B cell (primary cell): Measurements from ENCODE around the gene DHX57. TPM values are rescaled to one million over a fixed set of nuclear protein-coding genes. Genes with fewer than 3 reads are reported as not detected.
"Not testable (repeated sequence)": the region's sequence is repeated elsewhere in the genome, so short reads cannot be mapped to it uniquely, and the experiment has no call there.

Experiments
- ATAC-seq: fragments of 200-7000 bp; cut with Tn5 transposase; one replicate; pipeline ENCODE4 v1.10.0; 2021; ENCODE audit warnings: low read depth, mild to moderate bottlenecking, moderate number of reproducible peaks, moderate library complexity
- CTCF ChIA-PET: fragments of 350-600 bp; sonication (Branson Sonifier 250); formaldehyde crosslinking; loops from one replicate; lab custom pipeline; 2021; ENCODE audit warnings: antibody characterized with exemption, inconsistent platforms; lab: Charles Lee
- POLR2A ChIA-PET: fragments of 350-600 bp; sonication (Branson Sonifier 250); formaldehyde crosslinking; loops from one replicate; lab custom pipeline; 2021; ENCODE audit warnings: antibody characterized with exemption; lab: Charles Lee
- DNase-seq: peaks from one replicate; pipeline ENCODE4 v3.0.0; 2013
- H2AFZ ChIP-seq: 2 replicates; pipeline ENCODE4 v1.6.1; 2012; ENCODE audit warnings: mild to moderate bottlenecking, low read depth, low read length; ENCODE audit not compliant: insufficient read depth, poor library complexity, severe bottlenecking
- H3K27ac ChIP-seq, 2 donors: 1 replicate in 1 of 2; 2 replicates in 1 of 2; pipeline ENCODE4 v1.5.1; 2012 to 2013; ENCODE audit warnings: low read length in 2 of 2, mild to moderate bottlenecking in 2 of 2, moderate library complexity in 1 of 2
- H3K27me3 ChIP-seq, 4 experiments: fragments of 200-600 bp in 1 of 4; sonication (generic) in 1 of 4; replicated peaks in 1 of 4; 1 replicate in 2 of 4; 2 replicates in 2 of 4; pipeline versions ENCODE4 v1.6.1 to v1.7.0; 2013 to 2016; ENCODE audit warnings: low read length in 3 of 4, mild to moderate bottlenecking in 2 of 4, mixed read lengths in 1 of 4, moderate library complexity in 1 of 4; ENCODE audit not compliant: insufficient read depth in 4 of 4, control insufficient read depth in 3 of 4; ENCODE audit errors: control extremely low read depth in 1 of 4
- H3K36me3 ChIP-seq, 2 experiments: replicated peaks in 1 of 2; 1 replicate in 1 of 2; 2 replicates in 1 of 2; pipeline versions ENCODE4 v1.6.1 to v1.7.1; 2013; ENCODE audit warnings: low read length in 1 of 2; ENCODE audit not compliant: insufficient read depth in 2 of 2, control insufficient read depth in 1 of 2; ENCODE audit errors: control extremely low read depth in 1 of 2, extremely low read depth in 1 of 2
- H3K4me1 ChIP-seq, 2 donors: fragments of 200-600 bp in 1 of 2; sonication (generic) in 1 of 2; 1 replicate in 1 of 2; 2 replicates in 1 of 2; pipeline versions ENCODE4 v1.5.1 to v1.6.1; 2013 to 2017; ENCODE audit warnings: low read length in 2 of 2; ENCODE audit not compliant: control insufficient read depth in 2 of 2, insufficient read depth in 2 of 2
- H3K4me2 ChIP-seq: replicated peaks from 2 replicates; pipeline ENCODE3; 2012; ENCODE audit warnings: mild to moderate bottlenecking, low read depth, low read length; ENCODE audit not compliant: poor library complexity, severe bottlenecking
- H3K4me3 ChIP-seq, 5 experiments: fragments of 200-600 bp in 1 of 5; sonication (generic) in 1 of 5; 1 replicate in 3 of 5; 2 replicates in 2 of 5; pipeline versions ENCODE4 v1.5.1 to v1.7.0; 2011 to 2016; ENCODE audit warnings: low read length in 4 of 5, mild to moderate bottlenecking in 4 of 5, low read depth in 2 of 5, control low read depth in 1 of 5, moderate library complexity in 1 of 5; ENCODE audit not compliant: insufficient read depth in 1 of 5; ENCODE audit errors: control extremely low read depth in 1 of 5, extremely low read depth in 1 of 5
- H3K79me2 ChIP-seq: fragments of 200-600 bp; sonication (generic); one replicate; pipeline ENCODE4 v1.6.0; 2016; ENCODE audit warnings: low read length; ENCODE audit not compliant: control insufficient read depth, insufficient read depth
- H3K9ac ChIP-seq: fragments of 200-600 bp; sonication (generic); 2 replicates; pipeline ENCODE4 v1.6.1; 2017; ENCODE audit warnings: mild to moderate bottlenecking, low read length, moderate library complexity
- H3K9me3 ChIP-seq, 3 donors: one replicate each; pipeline versions ENCODE4 v1.6.1 to v1.7.1; 2013; ENCODE audit warnings: low read length in 2 of 3; ENCODE audit not compliant: control insufficient read depth in 2 of 3, insufficient read depth in 1 of 3; ENCODE audit errors: control extremely low read depth in 1 of 3
- H4K20me1 ChIP-seq: 2 replicates; pipeline ENCODE4 v1.6.0; 2012; ENCODE audit warnings: mild to moderate bottlenecking, low read length; ENCODE audit not compliant: insufficient read depth, control insufficient read depth, poor library complexity, severe bottlenecking
- H3K27ac Mint-ChIP-seq: one replicate; pipeline ENCODE4 v1.8.0; 2021; ENCODE audit warnings: mixed read lengths
- H3K27me3 Mint-ChIP-seq: one replicate; pipeline ENCODE4 v1.8.0; 2021; ENCODE audit warnings: mixed read lengths
- H3K4me1 Mint-ChIP-seq: one replicate; pipeline ENCODE4 v1.8.0; 2021; ENCODE audit warnings: mixed read lengths
- H3K4me3 Mint-ChIP-seq: one replicate; pipeline ENCODE4 v1.8.0; 2021; ENCODE audit warnings: mixed read lengths
- H3K9me3 Mint-ChIP-seq: one replicate; pipeline ENCODE4 v1.8.0; 2022; ENCODE audit warnings: mixed read lengths; ENCODE audit not compliant: insufficient read depth
- CTCF ChIP-seq: fragments of 200-600 bp; IDR thresholded peaks from one replicate; pipeline ENCODE4 v1.8.0; 2022; ENCODE audit warnings: antibody characterized with exemption, mild to moderate bottlenecking
- EZH2 ChIP-seq: IDR thresholded peaks from 2 replicates; pipeline ENCODE4 v1.6.1; 2012; ENCODE audit warnings: borderline replicate concordance, low read depth, mild to moderate bottlenecking, moderate library complexity, low read length; ENCODE audit not compliant: insufficient read depth, poor library complexity, severe bottlenecking
- WGBS: methylation state at CpG from one replicate; pipeline ENCODE4 v1.1.5; 2013; ENCODE audit warnings: missing lambda C conversion rate; ENCODE audit not compliant: insufficient coverage; 5-methylcytosine and 5-hydroxymethylcytosine counted together
- intact Hi-C: fragments of 100-400 bp; cut with micrococcal nuclease; formaldehyde crosslinking; loops from one replicate; pipeline ENCODE4 v1.10.0; 2022
- polyA plus RNA-seq: library from polyadenylated mRNA; depleted of rRNA; stranded (reverse); fragments of >200 nt; gene quantifications from 2 replicates; pipeline ENCODE4 v1.2.3, GENCODE V29; 2012
- total RNA-seq, 2 donors: library from RNA; stranded (reverse); fragments of 120-200 nt in 1 of 2; gene quantifications; 1 replicate in 1 of 2; 2 replicates in 1 of 2; pipeline versions ENCODE4 v1.2.3 to v1.2.4, GENCODE V29; 2013 to 2022

DHX57 gene
- total and polyA plus RNA-seq, 2 donors (not counting 1 experiment from before 2014, with no cell fraction given): 7.7 to 25.0 TPM

GRCh38 chr2:38763228-38763627 lies 112.5 kb downstream of the DHX57 start:
- intact Hi-C loops: no loop called here
- H3K27me3 Mint-ChIP-seq: no peaks in the 10 kb centered on the region
- Histone ChIP-seq H3K9ac (no peak overlapping the region), H3K9me3 (no peaks in the 10 kb centered on the region), H4K20me1 (no peaks in the 10 kb centered on the region), H3K27me3 (no peaks in the 10 kb centered on the region), H3K4me2 (no peak overlapping the region), H3K4me3 (no peak overlapping the region), H2AFZ (no peak overlapping the region), H3K36me3 (no peaks in the 10 kb centered on the region), H3K79me2 (no peaks in the 10 kb centered on the region), H3K4me1 (no peaks in the 10 kb centered on the region), H3K27ac (no peak overlapping the region)
- H3K4me3 Mint-ChIP-seq: no peak overlapping the region
- no peak for DNase-seq
- H3K4me1 Mint-ChIP-seq: no peaks in the 10 kb centered on the region
- H3K9me3 Mint-ChIP-seq: no peaks in the 10 kb centered on the region
- CTCF ChIA-PET: interaction anchor here (0.9 kb wide), 1 partner anchor 9 kb away, joined by 5 read pairs; no protein-coding TSS in a partner anchor
- POLR2A ChIA-PET: no interaction called here
- no CpG with 5 or more reads among the region's 2 CpGs for WGBS
- no peak overlapping the region for H3K27ac Mint-ChIP-seq
- TF ChIP-seq CTCF (no peak), EZH2 (no peak)
- ATAC-seq: no peak

DNA sequence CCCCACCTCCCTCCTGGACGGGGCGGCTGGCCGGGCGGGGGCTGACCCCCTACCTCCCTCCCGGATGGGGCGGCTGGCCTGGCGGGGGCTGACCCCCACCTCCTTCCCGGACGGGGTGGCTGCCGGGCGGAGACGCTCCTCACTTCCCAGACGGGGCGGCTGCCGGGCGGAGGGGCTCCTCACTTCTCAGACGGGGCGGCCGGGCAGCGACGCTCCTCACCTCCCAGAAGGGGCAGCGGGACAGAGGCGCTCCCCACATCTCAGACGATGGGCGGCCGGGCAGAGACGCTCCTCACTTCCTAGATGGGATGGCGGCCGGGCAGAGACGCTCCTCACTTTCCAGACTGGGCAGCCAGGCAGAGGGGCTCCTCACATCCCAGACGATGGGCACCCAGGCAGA lies 119.8 kb downstream of the DHX57 start:
- CTCF ChIA-PET: not testable (repeated sequence)
- WGBS: 98% methylated on average over 8 of the region's 31 CpGs

More for the DNA sequence above, 119.8 kb downstream of the DHX57 start:
- H3K4me3 ChIP-seq, H4K20me1 ChIP-seq, H3K4me2 ChIP-seq, H3K27ac Mint-ChIP-seq, H2AFZ ChIP-seq, H3K4me3 Mint-ChIP-seq, POLR2A ChIA-PET, H3K9me3 ChIP-seq, H3K27ac ChIP-seq, DNase-seq, H3K36me3 ChIP-seq, H3K27me3 Mint-ChIP-seq, H3K9me3 Mint-ChIP-seq, H3K27me3 ChIP-seq, H3K9ac ChIP-seq, intact Hi-C loops, ATAC-seq: not testable (repeated sequence)
- Histone ChIP-seq H3K79me2 (peaks cover 14% of the 10 kb centered on the region), H3K4me1 (peaks cover 12 to 18% of the 10 kb centered on the region in 2 donors)
- peaks cover 16% of the 10 kb centered on the region for H3K4me1 Mint-ChIP-seq
